Stomach (tissue), 4 donors: ENCODE measurements around the gene CELF2.

Experiments used
- EP300 ChIP-seq: sonication (generic); formaldehyde crosslinking; IDR thresholded peaks from one replicate; pipeline ENCODE4 v1.6.1; 2017; ENCODE audit warnings: antibody characterized with exemption
- POLR2A ChIP-seq, 4 donors: fragments of 450-650 bp; IDR thresholded peaks; one replicate each; pipeline ENCODE4 v1.6.1; 2016; ENCODE audit warnings: antibody characterized with exemption in 4 of 4, control low read depth in 2 of 4, mild to moderate bottlenecking in 1 of 4, moderate library complexity in 1 of 4
- POLR2AphosphoS5 ChIP-seq, 3 donors: sonication (generic); formaldehyde crosslinking; IDR thresholded peaks; one replicate each; pipeline ENCODE4 v1.6.1; 2016; ENCODE audit warnings: antibody characterized with exemption in 3 of 3
- TF ChIP-seq, protein P1 (sequence below), 7 experiments: fragments of 450-650 bp in 4 of 7; fragments of 200-600 bp in 3 of 7; sonication (generic) in 3 of 7; IDR thresholded peaks; one replicate each; pipeline ENCODE4 v1.5.1; 2016 to 2019; ENCODE audit warnings: antibody characterized with exemption in 7 of 7, control low read depth in 2 of 7, mild to moderate bottlenecking in 1 of 7

DNA sequence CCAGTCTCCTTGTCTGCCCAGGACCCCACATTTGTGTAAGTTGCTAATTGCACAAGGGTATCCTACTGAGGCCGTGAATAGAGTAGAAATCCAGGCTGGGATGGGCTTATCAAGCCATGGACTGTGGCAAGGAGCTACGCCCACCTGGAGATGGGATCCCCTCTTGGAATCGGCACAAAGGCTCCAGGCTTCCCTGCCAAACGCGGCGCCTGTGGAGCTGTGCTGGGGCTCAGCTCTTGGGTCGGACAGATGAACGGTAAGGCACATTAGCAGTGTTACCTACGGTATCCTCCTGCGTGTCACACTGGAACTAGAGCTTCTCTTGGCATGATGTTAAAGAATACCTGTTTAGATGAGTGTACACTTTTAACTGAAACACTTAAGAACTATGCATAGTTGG, 196.7 kb downstream of the CELF2 start:
- TF ChIP-seq, protein P1, sequence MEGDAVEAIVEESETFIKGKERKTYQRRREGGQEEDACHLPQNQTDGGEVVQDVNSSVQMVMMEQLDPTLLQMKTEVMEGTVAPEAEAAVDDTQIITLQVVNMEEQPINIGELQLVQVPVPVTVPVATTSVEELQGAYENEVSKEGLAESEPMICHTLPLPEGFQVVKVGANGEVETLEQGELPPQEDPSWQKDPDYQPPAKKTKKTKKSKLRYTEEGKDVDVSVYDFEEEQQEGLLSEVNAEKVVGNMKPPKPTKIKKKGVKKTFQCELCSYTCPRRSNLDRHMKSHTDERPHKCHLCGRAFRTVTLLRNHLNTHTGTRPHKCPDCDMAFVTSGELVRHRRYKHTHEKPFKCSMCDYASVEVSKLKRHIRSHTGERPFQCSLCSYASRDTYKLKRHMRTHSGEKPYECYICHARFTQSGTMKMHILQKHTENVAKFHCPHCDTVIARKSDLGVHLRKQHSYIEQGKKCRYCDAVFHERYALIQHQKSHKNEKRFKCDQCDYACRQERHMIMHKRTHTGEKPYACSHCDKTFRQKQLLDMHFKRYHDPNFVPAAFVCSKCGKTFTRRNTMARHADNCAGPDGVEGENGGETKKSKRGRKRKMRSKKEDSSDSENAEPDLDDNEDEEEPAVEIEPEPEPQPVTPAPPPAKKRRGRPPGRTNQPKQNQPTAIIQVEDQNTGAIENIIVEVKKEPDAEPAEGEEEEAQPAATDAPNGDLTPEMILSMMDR (IDR thresholded peaks at IDR 0.05), result no peak
- no peak for TF ChIP-seq POLR2A (IDR thresholded peaks at IDR 0.05)
- no peak for TF ChIP-seq POLR2AphosphoS5 (IDR thresholded peaks at IDR 0.05)
- no peak for TF ChIP-seq EP300
